ENCODE results near the gene RPS6KL1.

- no peak for TF ChIP-seq CTCF (conservative IDR thresholded peaks at IDR 0.05; ENCODE audit: low read depth, low read length)
- no peak for TF ChIP-seq EZH2 (IDR thresholded peaks at IDR 0.05; ENCODE audit: low read length, unreplicated experiment)
- TF ChIP-seq EZH2phosphoT487 (IDR thresholded peaks at IDR 0.05; ENCODE audit: borderline replicate concordance, low read length), result no peak
These were observed 19.9 kb downstream of the RPS6KL1 start for GRCh38 chr14:74902941-74903705.
